PC-9 (cell line): ENCODE data around the gene ATG4B. TPM values are rescaled to one million over a fixed set of nuclear protein-coding genes. Genes with fewer than 3 reads are reported as not detected.
A peak's percentile ranks its signal among the peaks of the same experiment; 100 is the strongest.

Source experiments
- BruUV-seq: library from RNA; stranded (reverse); fragments of 400-500 nt; replicated peaks from 2 replicates; lab custom pipeline; 2021; lab: Mats Ljungman, UMichigan
- CTCF ChIA-PET: fragments of 300-600 bp; sonication (Branson Sonifier 250); formaldehyde crosslinking; loops from one replicate; lab custom pipeline; 2022; ENCODE audit warnings: antibody characterized with exemption; lab: Charles Lee
- POLR2A ChIA-PET: fragments of 300-600 bp; sonication (Branson Sonifier 250); formaldehyde crosslinking; loops from one replicate; lab custom pipeline; 2022; ENCODE audit warnings: antibody characterized with exemption; ENCODE audit not compliant: unreplicated experiment; lab: Charles Lee
- DNase-seq, 2 experiments: peaks; one replicate each; pipeline versions ENCODE4 v3.0.0 to v3.0.0-alpha.2; 2015 to 2022; ENCODE audit warnings: mixed read lengths in 1 of 2
- H2AFZ ChIP-seq: fragments of 200-600 bp; sonication (generic); 2 replicates; pipeline ENCODE4 v1.8.1; 2017; ENCODE audit warnings: antibody characterized with exemption
- H3F3A ChIP-seq: fragments of 200-600 bp; sonication (generic); 2 replicates; pipeline ENCODE4 v1.8.1; 2017; ENCODE audit warnings: antibody characterized with exemption, mild to moderate bottlenecking, low read depth; ENCODE audit not compliant: insufficient read depth
- H3K27ac ChIP-seq: fragments of 200-600 bp; sonication (generic); 2 replicates; pipeline ENCODE4 v1.6.1; 2016; ENCODE audit warnings: mixed run types
- H3K27me3 ChIP-seq: fragments of 200-600 bp; sonication (generic); 2 replicates; pipeline ENCODE4 v1.6.1; 2016; ENCODE audit warnings: low read depth, mixed run types; ENCODE audit not compliant: insufficient read depth
- H3K36me3 ChIP-seq: fragments of 200-600 bp; sonication (generic); 2 replicates; pipeline ENCODE4 v1.6.1; 2016; ENCODE audit warnings: low read depth, mixed run types
- H3K4me1 ChIP-seq: fragments of 200-600 bp; sonication (generic); replicated peaks from 2 replicates; pipeline ENCODE4 v1.6.1; 2016; ENCODE audit warnings: mixed run types; ENCODE audit not compliant: insufficient read depth
- H3K4me2 ChIP-seq: fragments of 200-600 bp; sonication (generic); 2 replicates; pipeline ENCODE4 v1.6.1; 2017; ENCODE audit warnings: mixed run types
- H3K4me3 ChIP-seq: fragments of 200-600 bp; sonication (generic); 2 replicates; pipeline ENCODE4 v1.6.1; 2016; ENCODE audit warnings: mixed run types
- H3K79me2 ChIP-seq: fragments of 200-600 bp; sonication (generic); 2 replicates; pipeline ENCODE4 v1.6.1; 2017; ENCODE audit warnings: low read depth, mixed run types
- H3K9me2 ChIP-seq: fragments of 200-600 bp; sonication (generic); 2 replicates; pipeline ENCODE4 v1.8.1; 2017; ENCODE audit warnings: mild to moderate bottlenecking; ENCODE audit not compliant: insufficient read depth
- H3K9me3 ChIP-seq: fragments of 200-600 bp; sonication (generic); 2 replicates; pipeline ENCODE4 v1.8.1; 2016; ENCODE audit warnings: low read depth; ENCODE audit not compliant: insufficient read depth
- H4K20me1 ChIP-seq: fragments of 200-600 bp; sonication (generic); 2 replicates; pipeline ENCODE4 v1.8.1; 2017; ENCODE audit not compliant: insufficient read depth
- EZH2 ChIP-seq: fragments of 200-600 bp; sonication (generic); IDR thresholded peaks from 2 replicates; pipeline ENCODE4 v1.8.0; 2017; ENCODE audit warnings: antibody characterized with exemption, low read depth
- intact Hi-C: fragments of 100-400 bp; cut with micrococcal nuclease; formaldehyde crosslinking; loops from one replicate; pipeline ENCODE4 v1.10.0; 2022; ENCODE audit not compliant: unreplicated experiment
- total RNA-seq: library from RNA; stranded (reverse); gene quantifications from 2 replicates; pipeline ENCODE4 v1.2.3, GENCODE V29; 2021
- TF ChIP-seq, protein P1 (sequence below): fragments of 200-600 bp; sonication (generic); conservative IDR thresholded peaks from 2 replicates; pipeline ENCODE4 v1.6.1; 2017; ENCODE audit warnings: mixed run types, antibody characterized with exemption, mild to moderate bottlenecking, moderate library complexity

ATG4B gene
- total RNA-seq, 1 experiment from 2014 or later: 162 TPM

DNA sequence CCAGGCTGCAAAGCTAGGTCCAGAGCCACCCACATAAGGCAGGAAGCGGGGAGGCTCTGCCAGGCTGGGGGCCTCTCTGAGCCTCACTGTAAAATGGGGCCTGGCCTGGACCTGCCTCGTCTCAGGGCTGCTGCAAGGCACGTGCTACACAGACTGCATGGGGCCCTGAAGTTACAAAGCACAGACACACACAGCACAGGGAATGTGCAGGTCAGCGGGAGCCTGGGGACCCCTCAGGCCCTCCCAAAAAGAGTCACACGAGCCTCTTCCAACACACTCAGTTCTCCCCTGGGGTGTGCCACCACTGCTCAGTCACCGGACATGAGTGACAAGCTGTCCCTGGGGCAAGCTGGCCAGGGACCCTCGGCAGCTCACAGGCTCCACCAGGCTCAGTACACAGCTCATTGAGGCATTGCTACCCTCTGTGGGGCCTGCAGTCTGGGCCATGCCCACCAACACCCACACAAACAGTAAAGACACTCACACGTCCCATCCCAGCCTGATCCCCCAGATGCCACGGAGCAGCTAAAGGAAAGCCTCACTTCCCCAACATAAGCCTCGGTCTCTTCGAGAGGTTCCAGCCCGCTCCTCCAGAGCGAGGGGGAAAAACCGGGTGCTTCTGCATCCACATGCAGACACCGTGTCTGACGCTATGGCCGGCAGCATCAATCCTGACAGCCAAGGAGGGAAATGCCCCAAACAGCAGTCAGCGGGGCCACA lies 45.2 kb upstream of the ATG4B start:
- Histone ChIP-seq H2AFZ (no peak overlapping the region), H3F3A (peaks cover 23% of the 10 kb centered on the region; the same call in 1 of the 2 replicates), H3K79me2 (no peaks in the 10 kb centered on the region), H3K9me3 (peaks cover 10% of the 10 kb centered on the region), H3K27me3 (no peaks in the 10 kb centered on the region), H3K27ac (no peak overlapping the region), H3K4me1 (no peaks in the 10 kb centered on the region), H3K4me3 (no peak overlapping the region), H3K9me2 (no peaks in the 10 kb centered on the region), H3K36me3 (peaks cover 12% of the 10 kb centered on the region), H4K20me1 (no peaks in the 10 kb centered on the region), H3K4me2 (no peak overlapping the region)
- ChIA-PET CTCF (interaction anchor here (0.6 kb wide), 1 partner anchor 200 kb away, joined by 5 read pairs; no protein-coding TSS in a partner anchor), POLR2A (interaction anchor here (0.5 to 0.7 kb wide), 2 partner anchors 35 to 41 kb away, joined by 4 read pairs; no protein-coding TSS in a partner anchor)
- intact Hi-C loops: no loop called here
- TF ChIP-seq, protein P1, sequence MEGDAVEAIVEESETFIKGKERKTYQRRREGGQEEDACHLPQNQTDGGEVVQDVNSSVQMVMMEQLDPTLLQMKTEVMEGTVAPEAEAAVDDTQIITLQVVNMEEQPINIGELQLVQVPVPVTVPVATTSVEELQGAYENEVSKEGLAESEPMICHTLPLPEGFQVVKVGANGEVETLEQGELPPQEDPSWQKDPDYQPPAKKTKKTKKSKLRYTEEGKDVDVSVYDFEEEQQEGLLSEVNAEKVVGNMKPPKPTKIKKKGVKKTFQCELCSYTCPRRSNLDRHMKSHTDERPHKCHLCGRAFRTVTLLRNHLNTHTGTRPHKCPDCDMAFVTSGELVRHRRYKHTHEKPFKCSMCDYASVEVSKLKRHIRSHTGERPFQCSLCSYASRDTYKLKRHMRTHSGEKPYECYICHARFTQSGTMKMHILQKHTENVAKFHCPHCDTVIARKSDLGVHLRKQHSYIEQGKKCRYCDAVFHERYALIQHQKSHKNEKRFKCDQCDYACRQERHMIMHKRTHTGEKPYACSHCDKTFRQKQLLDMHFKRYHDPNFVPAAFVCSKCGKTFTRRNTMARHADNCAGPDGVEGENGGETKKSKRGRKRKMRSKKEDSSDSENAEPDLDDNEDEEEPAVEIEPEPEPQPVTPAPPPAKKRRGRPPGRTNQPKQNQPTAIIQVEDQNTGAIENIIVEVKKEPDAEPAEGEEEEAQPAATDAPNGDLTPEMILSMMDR: no peak
- no peak for TF ChIP-seq EZH2
- DNase-seq: no peak
- no TSS peak for BruUV-seq

DNA sequence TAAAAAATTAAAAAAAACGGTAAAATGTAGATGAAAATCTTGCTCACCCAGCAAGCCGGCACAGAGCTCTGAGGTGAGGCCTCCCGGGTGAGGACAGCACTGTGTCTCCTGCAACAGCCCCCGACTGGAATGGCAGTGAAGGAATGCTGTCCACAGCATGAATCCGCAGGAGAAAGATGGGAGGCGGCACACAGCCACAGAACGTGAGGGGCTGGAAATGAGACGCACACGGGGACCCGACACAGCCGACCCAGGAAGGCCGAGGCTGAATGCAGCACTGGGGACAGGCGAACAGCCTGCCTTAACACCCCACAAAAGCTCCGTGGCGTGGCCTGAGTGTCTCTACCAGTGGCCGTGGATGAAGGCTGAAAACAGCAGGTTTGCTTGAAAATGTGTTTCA lies 44.2 kb upstream of the ATG4B start:
- Histone ChIP-seq H4K20me1 (no peaks in the 10 kb centered on the region; the same call in 1 of the 2 replicates), H3K4me3 (no peak overlapping the region), H3K27ac (no peak overlapping the region), H3K9me2 (no peaks in the 10 kb centered on the region), H3K27me3 (no peaks in the 10 kb centered on the region), H3K4me1 (no peaks in the 10 kb centered on the region), H3F3A (peaks cover 17% of the 10 kb centered on the region; the same call in 1 of the 2 replicates), H3K9me3 (0 out of 2 replicates have a peak, but pooled peaks cover 6% of the 10 kb centered on the region), H3K4me2 (no peak overlapping the region), H2AFZ (no peak overlapping the region), H3K36me3 (peaks cover 3% of the 10 kb centered on the region), H3K79me2 (no peaks in the 10 kb centered on the region)
- intact Hi-C loops: no loop called here
- BruUV-seq: no TSS peak
- DNase-seq: no peak
- ChIA-PET POLR2A (no interaction called here), CTCF (no interaction called here)
- TF ChIP-seq, protein P1: no peak

DNA sequence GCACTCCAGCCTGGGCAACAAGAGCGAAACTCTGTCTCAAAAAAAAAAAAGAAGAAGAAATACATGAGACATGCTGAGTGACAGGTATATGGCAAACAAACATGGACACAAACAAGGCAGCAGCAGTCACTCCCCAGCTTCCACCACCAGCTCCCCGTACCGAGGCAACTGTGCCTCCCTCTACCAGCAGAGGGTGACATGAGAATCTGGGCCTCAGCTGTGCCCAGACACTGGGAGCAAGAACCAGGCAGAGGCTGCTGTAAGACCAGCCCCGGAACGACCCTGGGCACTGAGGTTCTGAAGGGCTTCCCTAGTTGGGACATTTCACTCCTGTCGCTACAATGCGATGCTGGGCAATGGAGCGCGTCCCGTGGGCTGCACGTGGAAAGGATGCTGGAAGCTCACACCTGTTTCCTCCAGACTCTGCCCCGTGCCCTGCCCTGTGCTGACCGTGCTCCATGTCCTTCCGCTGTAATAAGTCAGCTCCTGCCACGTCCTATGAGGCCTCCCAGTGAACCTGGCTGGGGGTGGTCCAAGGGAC lies 41.8 kb upstream of the ATG4B start:
- Histone ChIP-seq H4K20me1 (peaks cover 9% of the 10 kb centered on the region), H2AFZ (no peak overlapping the region), H3K9me3 (no peaks in the 10 kb centered on the region), H3K9me2 (no peaks in the 10 kb centered on the region), H3K79me2 (no peaks in the 10 kb centered on the region), H3K4me3 (no peak overlapping the region), H3K27ac (no peak overlapping the region), H3K4me2 (no peak overlapping the region), H3K4me1 (no peaks in the 10 kb centered on the region), H3K36me3 (no peaks in the 10 kb centered on the region; the same call in 1 of the 2 replicates), H3K27me3 (no peaks in the 10 kb centered on the region), H3F3A (peaks cover 13% of the 10 kb centered on the region; the same call in 1 of the 2 replicates)
- peak in 1 of 2 experiments; percentile 25 for DNase-seq
- intact Hi-C loops: loop anchor here (5.0 kb wide), 3 partner anchors 33 to 238 kb away; partner anchors contain the start of genes FARP2 and STK25
- ChIA-PET CTCF (interaction anchor here (0.5 to 0.6 kb wide), 3 partner anchors 37 to 354 kb away, joined by 3 to 6 read pairs (median 3); no protein-coding TSS in a partner anchor), POLR2A (no interaction called here)
- BruUV-seq: no TSS peak
- no peak for TF ChIP-seq EZH2
- TF ChIP-seq, protein P1: peak; percentile 42
